GM19397 (cell line): ENCODE results near the gene ZCCHC14.
"Not testable (repeated sequence)": the region's sequence is repeated elsewhere in the genome, so short reads cannot be mapped to it uniquely, and the experiment has no call there.

Source experiments
- ATAC-seq: cut with Tn5 transposase; IDR thresholded peaks from one replicate; pipeline ENCODE4 v1.9.1; 2021; ENCODE audit warnings: mild to moderate bottlenecking, moderate library complexity; ENCODE audit not compliant: unreplicated experiment

The ZCCHC14 gene

GRCh38 chr16:87388818-87389134 lies 104.0 kb downstream of the ZCCHC14 start:
- ATAC-seq, result no peak

GRCh38 chr16:87387942-87388817 lies 104.6 kb downstream of the ZCCHC14 start:
- peak; percentile 40 for ATAC-seq

- ATAC-seq, result not testable (repeated sequence)
Measured at GRCh38 chr16:87384875-87385167, 108.0 kb downstream of the ZCCHC14 start.

- peak; percentile 8 for ATAC-seq
Measured at GRCh38 chr16:87384162-87384874, 108.5 kb downstream of the ZCCHC14 start.

- ATAC-seq, result peak; percentile 56
Measured at GRCh38 chr16:87383505-87384161, 109.2 kb downstream of the ZCCHC14 start, which contains the start of gene FBXO31. Gene FBXO31, minus strand, starts transcription at chr16:87383776. Its CDS starts 32 bp downstream, at chr16:87383744.

GRCh38 chr16:87382023-87382785 lies 110.6 kb downstream of the ZCCHC14 start:
- no peak for ATAC-seq

GRCh38 chr16:87380881-87381280 lies 111.9 kb downstream of the ZCCHC14 start:
- no peak for ATAC-seq

- ATAC-seq, result no peak
Measured at GRCh38 chr16:87380403-87380802, 112.4 kb downstream of the ZCCHC14 start.

GRCh38 chr16:87379312-87379752 lies 113.5 kb downstream of the ZCCHC14 start:
- ATAC-seq, result not testable (repeated sequence)

- no peak for ATAC-seq
Measured at GRCh38 chr16:87376660-87377059, 116.2 kb downstream of the ZCCHC14 start.

GRCh38 chr16:87375426-87376135 lies 117.2 kb downstream of the ZCCHC14 start:
- ATAC-seq, result no peak

- no peak for ATAC-seq
Measured at GRCh38 chr16:87374313-87374712, 118.5 kb downstream of the ZCCHC14 start.

GRCh38 chr16:87372305-87372704 lies 120.5 kb downstream of the ZCCHC14 start:
- no peak for ATAC-seq

- ATAC-seq, result no peak
Measured at GRCh38 chr16:87371261-87371866, 121.5 kb downstream of the ZCCHC14 start.

GRCh38 chr16:87369796-87370719 lies 122.8 kb downstream of the ZCCHC14 start:
- no peak for ATAC-seq

- ATAC-seq, result no peak
Measured at GRCh38 chr16:87369117-87369765, 123.6 kb downstream of the ZCCHC14 start.

- no peak for ATAC-seq
Measured at GRCh38 chr16:87368029-87368770, 124.6 kb downstream of the ZCCHC14 start.

GRCh38 chr16:87367529-87367928 lies 125.3 kb downstream of the ZCCHC14 start:
- no peak for ATAC-seq
